Measurements from ENCODE around the gene MIEF2.

- TF ChIP-seq, protein P1, sequence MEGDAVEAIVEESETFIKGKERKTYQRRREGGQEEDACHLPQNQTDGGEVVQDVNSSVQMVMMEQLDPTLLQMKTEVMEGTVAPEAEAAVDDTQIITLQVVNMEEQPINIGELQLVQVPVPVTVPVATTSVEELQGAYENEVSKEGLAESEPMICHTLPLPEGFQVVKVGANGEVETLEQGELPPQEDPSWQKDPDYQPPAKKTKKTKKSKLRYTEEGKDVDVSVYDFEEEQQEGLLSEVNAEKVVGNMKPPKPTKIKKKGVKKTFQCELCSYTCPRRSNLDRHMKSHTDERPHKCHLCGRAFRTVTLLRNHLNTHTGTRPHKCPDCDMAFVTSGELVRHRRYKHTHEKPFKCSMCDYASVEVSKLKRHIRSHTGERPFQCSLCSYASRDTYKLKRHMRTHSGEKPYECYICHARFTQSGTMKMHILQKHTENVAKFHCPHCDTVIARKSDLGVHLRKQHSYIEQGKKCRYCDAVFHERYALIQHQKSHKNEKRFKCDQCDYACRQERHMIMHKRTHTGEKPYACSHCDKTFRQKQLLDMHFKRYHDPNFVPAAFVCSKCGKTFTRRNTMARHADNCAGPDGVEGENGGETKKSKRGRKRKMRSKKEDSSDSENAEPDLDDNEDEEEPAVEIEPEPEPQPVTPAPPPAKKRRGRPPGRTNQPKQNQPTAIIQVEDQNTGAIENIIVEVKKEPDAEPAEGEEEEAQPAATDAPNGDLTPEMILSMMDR (IDR thresholded peaks at IDR 0.05; ENCODE audit: poor library complexity, severe bottlenecking) = no peak
- no peak for TF ChIP-seq POLR2AphosphoS5 (IDR thresholded peaks at IDR 0.05)
- TF ChIP-seq SMC3 (conservative IDR thresholded peaks at IDR 0.05; ENCODE audit: poor library complexity) = no peak
- no peak for TF ChIP-seq RAD21 (conservative IDR thresholded peaks at IDR 0.05)
- TF ChIP-seq EP300 (conservative IDR thresholded peaks at IDR 0.05; ENCODE audit: poor library complexity, severe bottlenecking) = no peak
These were observed 1.6 kb downstream of the MIEF2 start for GRCh38 chr17:18262111-18262510.
